WERI-Rb-1 (cell line): ENCODE data around the gene EPS8L3.

Experiments used
- DNase-seq: peaks from one replicate; pipeline ENCODE4 v3.0.0-alpha.2; 2020
- H3K27ac ChIP-seq: fragments of 250-450 bp; sonication (Bioruptor Pico); 2 replicates; pipeline ENCODE4 v1.5.1; 2020; ENCODE audit warnings: mild to moderate bottlenecking, moderate library complexity
- H3K27me3 ChIP-seq: fragments of 250-450 bp; sonication (Bioruptor Pico); 2 replicates; pipeline ENCODE4 v1.5.1; 2021; ENCODE audit warnings: mild to moderate bottlenecking, low read depth, moderate library complexity; ENCODE audit not compliant: insufficient read depth, severe bottlenecking
- H3K36me3 ChIP-seq: fragments of 250-450 bp; sonication (Bioruptor Pico); 2 replicates; pipeline ENCODE4 v1.5.1; 2020; ENCODE audit warnings: mild to moderate bottlenecking, moderate library complexity
- H3K4me3 ChIP-seq: 2 replicates; pipeline ENCODE4 v1.5.1; 2011; ENCODE audit warnings: low read depth, mild to moderate bottlenecking, control low read depth, low read length
- H3K9me3 ChIP-seq: fragments of 250-450 bp; sonication (Bioruptor Pico); 2 replicates; pipeline ENCODE4 v1.5.1; 2021; ENCODE audit warnings: mild to moderate bottlenecking, moderate library complexity; ENCODE audit not compliant: severe bottlenecking
- CTCF ChIP-seq: IDR thresholded peaks from 2 replicates; pipeline ENCODE4 v1.5.1; 2011; ENCODE audit warnings: low read depth, mild to moderate bottlenecking, control low read depth, inconsistent platforms, low read length

Gene EPS8L3

GRCh38 chr1:109733236-109733870 lies 30.4 kb downstream of the EPS8L3 start:
- no peak overlapping the region for H3K27ac ChIP-seq
- peaks cover 36% of the 10 kb centered on the region for H3K36me3 ChIP-seq
- peaks cover 5% of the 10 kb centered on the region for H3K9me3 ChIP-seq
- TF ChIP-seq CTCF: no peak
- H3K4me3 ChIP-seq: no peak overlapping the region
- H3K27me3 ChIP-seq: no peaks in the 10 kb centered on the region
- no peak for DNase-seq

- H3K4me3 ChIP-seq: no peak overlapping the region
- DNase-seq: no peak
- H3K9me3 ChIP-seq: peaks cover 5% of the 10 kb centered on the region
- peaks cover 28% of the 10 kb centered on the region for H3K36me3 ChIP-seq
- no peak for TF ChIP-seq CTCF
- no peak overlapping the region for H3K27ac ChIP-seq
- no peaks in the 10 kb centered on the region for H3K27me3 ChIP-seq
These were observed 31.3 kb downstream of the EPS8L3 start for GRCh38 chr1:109732390-109732881.

- Histone ChIP-seq H3K27ac (no peak overlapping the region), H3K36me3 (peaks cover 12% of the 10 kb centered on the region), H3K9me3 (peaks cover 7% of the 10 kb centered on the region), H3K4me3 (no peak overlapping the region), H3K27me3 (no peaks in the 10 kb centered on the region)
- DNase-seq: no peak
- TF ChIP-seq CTCF: no peak
These were observed 33.1 kb downstream of the EPS8L3 start for GRCh38 chr1:109730666-109731065.

GRCh38 chr1:109728870-109729269 lies 34.9 kb downstream of the EPS8L3 start:
- Histone ChIP-seq H3K27ac (no peak overlapping the region), H3K9me3 (peaks cover 6% of the 10 kb centered on the region), H3K4me3 (no peak overlapping the region), H3K27me3 (no peaks in the 10 kb centered on the region), H3K36me3 (peaks cover 4% of the 10 kb centered on the region)
- no peak for TF ChIP-seq CTCF
- no peak for DNase-seq

- no peak overlapping the region for H3K27ac ChIP-seq
- no peak overlapping the region for H3K4me3 ChIP-seq
- H3K9me3 ChIP-seq: peaks cover 5% of the 10 kb centered on the region
- no peaks in the 10 kb centered on the region for H3K36me3 ChIP-seq
- H3K27me3 ChIP-seq: no peaks in the 10 kb centered on the region
- no peak for DNase-seq
- no peak for TF ChIP-seq CTCF
These were observed 36.9 kb downstream of the EPS8L3 start for GRCh38 chr1:109726728-109727373.
